Measurements from ENCODE around the gene SFSWAP. TPM values are rescaled to one million over a fixed set of nuclear protein-coding genes. Genes with fewer than 3 reads are reported as not detected.
A peak's percentile ranks its signal among the peaks of the same experiment; 100 is the strongest.

Gene SFSWAP
- total RNA-seq, 1 experiment from 2014 or later = 68.8 TPM

- Mint-ChIP-seq H3K36me3 (ENCODE audit: insufficient read depth, unreplicated experiment) (peaks cover 37% of the 10 kb centered on the region), H3K4me3 (ENCODE audit: unreplicated experiment) (no peak overlapping the region), H3K27ac (ENCODE audit: low read depth, unreplicated experiment) (no peak overlapping the region), H3K27me3 (ENCODE audit: insufficient read depth, unreplicated experiment) (no peaks in the 10 kb centered on the region), H3K9me3 (ENCODE audit: unreplicated experiment) (no peaks in the 10 kb centered on the region), H3K4me1 (ENCODE audit: insufficient read depth, unreplicated experiment) (peaks cover 10% of the 10 kb centered on the region)
- POLR2A ChIA-PET = no interaction called here
- no peak for DNase-seq (ENCODE audit: unreplicated experiment)
- TF ChIP-seq CTCF (IDR thresholded peaks at IDR 0.05; ENCODE audit: unreplicated experiment) = no peak
- intact Hi-C loops (cut with micrococcal nuclease) = no loop called here
- CTCF ChIA-PET = no interaction called here
- no TSS peak for BruUV-seq (replicated peaks)
Measured at GRCh38 chr12:131801254-131801866, 90.5 kb downstream of the SFSWAP start.

GRCh38 chr12:131803961-131804521 is 93.2 kb downstream of the SFSWAP start:
- peaks cover 16% of the 10 kb centered on the region for H3K36me3 Mint-ChIP-seq (ENCODE audit: insufficient read depth, unreplicated experiment)
- peak overlapping the region; percentile 17 for H3K27ac Mint-ChIP-seq (ENCODE audit: low read depth, unreplicated experiment)
- no TSS peak for BruUV-seq (replicated peaks)
- H3K27me3 Mint-ChIP-seq (ENCODE audit: insufficient read depth, unreplicated experiment) = no peaks in the 10 kb centered on the region
- peak overlapping the region; percentile 17 for H3K4me3 Mint-ChIP-seq (ENCODE audit: unreplicated experiment)
- intact Hi-C loops (cut with micrococcal nuclease) = no loop called here
- ChIA-PET CTCF (interaction anchor here (0.7 to 1.0 kb wide), 2 partner anchors 15 to 90 kb away, joined by 3 to 4 read pairs; no protein-coding TSS in a partner anchor), POLR2A (interaction anchor here (0.6 to 1.2 kb wide), 3 partner anchors 13 to 196 kb away, joined by 3 to 5 read pairs (median 4); no protein-coding TSS in a partner anchor)
- TF ChIP-seq CTCF (IDR thresholded peaks at IDR 0.05; ENCODE audit: unreplicated experiment) = no peak
- H3K4me1 Mint-ChIP-seq (ENCODE audit: insufficient read depth, unreplicated experiment) = peaks cover 10% of the 10 kb centered on the region
- peak; percentile 27 for DNase-seq (ENCODE audit: unreplicated experiment)
- H3K9me3 Mint-ChIP-seq (ENCODE audit: unreplicated experiment) = no peaks in the 10 kb centered on the region

- no peak overlapping the region for H3K4me3 Mint-ChIP-seq (ENCODE audit: unreplicated experiment)
- H3K27me3 Mint-ChIP-seq (ENCODE audit: insufficient read depth, unreplicated experiment) = no peaks in the 10 kb centered on the region
- peaks cover 10% of the 10 kb centered on the region for H3K4me1 Mint-ChIP-seq (ENCODE audit: insufficient read depth, unreplicated experiment)
- CTCF ChIA-PET = interaction anchor here (0.7 kb wide), 1 partner anchor 674 kb away, joined by 3 read pairs; no protein-coding TSS in a partner anchor
- TF ChIP-seq CTCF (IDR thresholded peaks at IDR 0.05; ENCODE audit: unreplicated experiment) = no peak
- H3K27ac Mint-ChIP-seq (ENCODE audit: low read depth, unreplicated experiment) = no peak overlapping the region
- no TSS peak for BruUV-seq (replicated peaks)
- no peak for DNase-seq (ENCODE audit: unreplicated experiment)
- no peaks in the 10 kb centered on the region for H3K9me3 Mint-ChIP-seq (ENCODE audit: unreplicated experiment)
- intact Hi-C loops (cut with micrococcal nuclease) = no loop called here
- H3K36me3 Mint-ChIP-seq (ENCODE audit: insufficient read depth, unreplicated experiment) = peaks cover 16% of the 10 kb centered on the region
- POLR2A ChIA-PET = interaction anchor here (0.7 kb wide), 1 partner anchor 60 kb away, joined by 4 read pairs; no protein-coding TSS in a partner anchor
Measured at GRCh38 chr12:131805421-131805820, 94.5 kb downstream of the SFSWAP start.

- peaks cover 7% of the 10 kb centered on the region for H3K36me3 Mint-ChIP-seq (ENCODE audit: insufficient read depth, unreplicated experiment)
- H3K4me1 Mint-ChIP-seq (ENCODE audit: insufficient read depth, unreplicated experiment) = peaks cover 10% of the 10 kb centered on the region
- no TSS peak for BruUV-seq (replicated peaks)
- H3K9me3 Mint-ChIP-seq (ENCODE audit: unreplicated experiment) = no peaks in the 10 kb centered on the region
- DNase-seq (ENCODE audit: unreplicated experiment) = no peak
- POLR2A ChIA-PET = no interaction called here
- CTCF ChIA-PET = interaction anchor here (0.6 kb wide), 1 partner anchor 10 kb away, joined by 3 read pairs; no protein-coding TSS in a partner anchor
- no peak overlapping the region for H3K4me3 Mint-ChIP-seq (ENCODE audit: unreplicated experiment)
- no peak for TF ChIP-seq CTCF (IDR thresholded peaks at IDR 0.05; ENCODE audit: unreplicated experiment)
- intact Hi-C loops (cut with micrococcal nuclease) = no loop called here
- no peaks in the 10 kb centered on the region for H3K27me3 Mint-ChIP-seq (ENCODE audit: insufficient read depth, unreplicated experiment)
- H3K27ac Mint-ChIP-seq (ENCODE audit: low read depth, unreplicated experiment) = no peak overlapping the region
Measured at GRCh38 chr12:131806674-131807073, 95.8 kb downstream of the SFSWAP start.

Data from MCF 10A (cell line).